ENCODE measurements around the gene NDUFS7. TPM values are rescaled to one million over a fixed set of nuclear protein-coding genes. Genes with fewer than 3 reads are reported as not detected.

NDUFS7 gene
- total and polyA plus RNA-seq, 10 of the 15 experiments (the other 5 are each of a cell fraction or from before 2014, with no cell fraction given) = 5.1 to 282 (median 92.9) TPM

DNA sequence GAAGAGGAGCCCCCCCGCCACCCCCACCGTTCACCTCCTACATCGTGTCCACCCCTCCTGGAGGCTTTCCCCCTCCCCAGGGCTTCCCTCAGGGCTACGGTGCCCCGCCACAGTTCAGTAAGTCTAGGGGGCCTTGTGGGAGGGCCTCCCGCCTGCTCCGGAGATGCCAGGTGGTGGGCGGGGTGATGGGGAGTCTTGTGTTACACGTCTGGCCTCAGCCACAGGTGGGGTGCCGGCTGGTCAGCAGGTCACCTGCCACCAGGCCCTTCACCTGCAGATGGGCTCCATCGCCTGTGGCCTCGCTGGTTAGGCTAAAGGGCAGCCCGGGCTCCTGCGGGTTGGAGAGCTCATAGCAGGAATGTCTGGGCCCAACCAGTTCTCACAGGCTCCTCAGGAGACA, 46.5 kb downstream of the NDUFS7 start:
- ChIA-PET POLR2A (interaction anchor here (0.6 to 0.7 kb wide), 2 partner anchors 70 to 149 kb away, joined by 3 to 4 read pairs; no protein-coding TSS in a partner anchor), SMC1A (ENCODE audit: uncharacterized antibody, unreplicated experiment) (no interaction called here), CTCF (no interaction called here), RAD21 (ENCODE audit: unreplicated experiment) (no interaction called here)
- 82% methylated on average over 13 of the region's 14 CpGs for WGBS (ENCODE audit: insufficient coverage, insufficient replicate concordance, low lambda C conversion rate, missing lambda C conversion rate)
- FAIRE-seq (no peak), ATAC-seq (no peak), DNase-seq (ENCODE audit: low read depth, low spot score) (no peak)
- TF ChIP-seq TBL1XR1 (IDR thresholded peaks at IDR 0.05; ENCODE audit: low read depth, low read length) = no peak
- no peak for TF ChIP-seq SIX5 (IDR thresholded peaks at IDR 0.05; ENCODE audit: low read depth, low read length, severe bottlenecking)
- TF ChIP-seq GATAD2B (conservative IDR thresholded peaks at IDR 0.05; ENCODE audit: low read depth) = no peak
- TF ChIP-seq, protein P1, sequence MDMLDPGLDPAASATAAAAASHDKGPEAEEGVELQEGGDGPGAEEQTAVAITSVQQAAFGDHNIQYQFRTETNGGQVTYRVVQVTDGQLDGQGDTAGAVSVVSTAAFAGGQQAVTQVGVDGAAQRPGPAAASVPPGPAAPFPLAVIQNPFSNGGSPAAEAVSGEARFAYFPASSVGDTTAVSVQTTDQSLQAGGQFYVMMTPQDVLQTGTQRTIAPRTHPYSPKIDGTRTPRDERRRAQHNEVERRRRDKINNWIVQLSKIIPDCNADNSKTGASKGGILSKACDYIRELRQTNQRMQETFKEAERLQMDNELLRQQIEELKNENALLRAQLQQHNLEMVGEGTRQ (IDR thresholded peaks at IDR 0.05; ENCODE audit: borderline replicate concordance, low read depth, low read length) = no peak
- TF ChIP-seq IKZF1 (conservative IDR thresholded peaks at IDR 0.05) = no peak
- TF ChIP-seq BHLHE40 (IDR thresholded peaks at IDR 0.05; ENCODE audit: borderline replicate concordance in 1 of 2, low read depth in 2 of 2, low read length in 1 of 2) = no peak
- TF ChIP-seq POLR2A (IDR thresholded peaks at IDR 0.05; ENCODE audit: low read depth, low read length) = peak; percentile 51; the same call in 1 of the 2 replicates
- TF ChIP-seq, protein P2, sequence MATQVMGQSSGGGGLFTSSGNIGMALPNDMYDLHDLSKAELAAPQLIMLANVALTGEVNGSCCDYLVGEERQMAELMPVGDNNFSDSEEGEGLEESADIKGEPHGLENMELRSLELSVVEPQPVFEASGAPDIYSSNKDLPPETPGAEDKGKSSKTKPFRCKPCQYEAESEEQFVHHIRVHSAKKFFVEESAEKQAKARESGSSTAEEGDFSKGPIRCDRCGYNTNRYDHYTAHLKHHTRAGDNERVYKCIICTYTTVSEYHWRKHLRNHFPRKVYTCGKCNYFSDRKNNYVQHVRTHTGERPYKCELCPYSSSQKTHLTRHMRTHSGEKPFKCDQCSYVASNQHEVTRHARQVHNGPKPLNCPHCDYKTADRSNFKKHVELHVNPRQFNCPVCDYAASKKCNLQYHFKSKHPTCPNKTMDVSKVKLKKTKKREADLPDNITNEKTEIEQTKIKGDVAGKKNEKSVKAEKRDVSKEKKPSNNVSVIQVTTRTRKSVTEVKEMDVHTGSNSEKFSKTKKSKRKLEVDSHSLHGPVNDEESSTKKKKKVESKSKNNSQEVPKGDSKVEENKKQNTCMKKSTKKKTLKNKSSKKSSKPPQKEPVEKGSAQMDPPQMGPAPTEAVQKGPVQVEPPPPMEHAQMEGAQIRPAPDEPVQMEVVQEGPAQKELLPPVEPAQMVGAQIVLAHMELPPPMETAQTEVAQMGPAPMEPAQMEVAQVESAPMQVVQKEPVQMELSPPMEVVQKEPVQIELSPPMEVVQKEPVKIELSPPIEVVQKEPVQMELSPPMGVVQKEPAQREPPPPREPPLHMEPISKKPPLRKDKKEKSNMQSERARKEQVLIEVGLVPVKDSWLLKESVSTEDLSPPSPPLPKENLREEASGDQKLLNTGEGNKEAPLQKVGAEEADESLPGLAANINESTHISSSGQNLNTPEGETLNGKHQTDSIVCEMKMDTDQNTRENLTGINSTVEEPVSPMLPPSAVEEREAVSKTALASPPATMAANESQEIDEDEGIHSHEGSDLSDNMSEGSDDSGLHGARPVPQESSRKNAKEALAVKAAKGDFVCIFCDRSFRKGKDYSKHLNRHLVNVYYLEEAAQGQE (IDR thresholded peaks at IDR 0.05; ENCODE audit: low read depth, low read length) = no peak
- H3K27ac ChIP-seq (ENCODE audit: control insufficient read depth, insufficient read depth) = no peak overlapping the region
- intact Hi-C loops (cut with micrococcal nuclease; ENCODE audit: unreplicated experiment) (no loop called here), in situ Hi-C loops (cut with MboI) (no loop called here)
- H3K4me2 ChIP-seq (ENCODE audit: control insufficient read depth, insufficient read depth) = no peak overlapping the region
- no peak overlapping the region for H3K4me3 ChIP-seq
- H3K9me3 ChIP-seq (replicated peaks; ENCODE audit: control insufficient read depth, insufficient read depth, low read length) = no peaks in the 10 kb centered on the region
- peaks cover 15 to 52% of the 10 kb centered on the region in 2 experiments for H3K36me3 ChIP-seq (ENCODE audit: control insufficient read depth in 2 of 2, insufficient read depth in 2 of 2, low read length in 1 of 2)
- no peak overlapping the region for H2AFZ ChIP-seq (ENCODE audit: control insufficient read depth, low read depth, low read length)
- H3K9ac ChIP-seq (ENCODE audit: control insufficient read depth, insufficient read depth, low read length) = no peak overlapping the region
- no TSS peak for BruUV-seq (replicated peaks)
- H3K4me1 ChIP-seq (ENCODE audit: control insufficient read depth, insufficient read depth, low read length) = no peaks in the 10 kb centered on the region
- no peaks in the 10 kb centered on the region for H4K20me1 ChIP-seq (ENCODE audit: control insufficient read depth, insufficient read depth)
- H3K27me3 ChIP-seq (replicated peaks in 1 of 2; ENCODE audit: control insufficient read depth in 2 of 2, insufficient read depth in 2 of 2, low read length in 1 of 2) = no peaks in the 10 kb centered on the region
- H3K79me2 ChIP-seq (ENCODE audit: control insufficient read depth, insufficient read depth, low read length) = no peaks in the 10 kb centered on the region

All from GM12878 (cell line).